K562 (cell line): ENCODE data around the gene VPS26A. TPM values are rescaled to one million over a fixed set of nuclear protein-coding genes. Genes with fewer than 3 reads are reported as not detected.

ENCODE experiments used
- ARID1B ChIP-seq: fragments of 450-650 bp; IDR thresholded peaks from 2 replicates; pipeline ENCODE4 v1.6.1; 2016; ENCODE audit warnings: antibody characterized with exemption, mild to moderate bottlenecking, inconsistent platforms
- CREM ChIP-seq: IDR thresholded peaks from 2 replicates; pipeline ENCODE4 v1.6.1; 2014; ENCODE audit warnings: antibody characterized with exemption, low read depth
- DACH1 ChIP-seq: fragments of 450-650 bp; IDR thresholded peaks from 2 replicates; pipeline ENCODE4 v1.6.1; 2018; ENCODE audit not compliant: partially characterized antibody
- DPF2 ChIP-seq: fragments of 450-650 bp; IDR thresholded peaks from 2 replicates; pipeline ENCODE4 v1.6.1; 2016
- EP400 ChIP-seq: fragments of 450-650 bp; IDR thresholded peaks from 2 replicates; pipeline ENCODE4 v1.6.1; 2017; ENCODE audit warnings: antibody characterized with exemption, mild to moderate bottlenecking, moderate library complexity
- ESRRA ChIP-seq: fragments of 450-650 bp; IDR thresholded peaks from 2 replicates; pipeline ENCODE4 v1.6.1; 2014; ENCODE audit warnings: low read depth, mild to moderate bottlenecking, moderate library complexity, borderline replicate concordance
- JUN ChIP-seq, 2 experiments: sonication (generic) in 1 of 2; formaldehyde crosslinking in 1 of 2; IDR thresholded peaks; 2 replicates each; pipeline versions ENCODE4 v1.6.1 to v1.8.0; 2012 to 2022; ENCODE audit warnings: borderline replicate concordance in 2 of 2, mild to moderate bottlenecking in 2 of 2, improper control_type of control experiment in 1 of 2, low read depth in 1 of 2, low read length in 1 of 2, missing genetic modification reagents in 1 of 2
- JUND ChIP-seq, 2 experiments: IDR thresholded peaks; 2 replicates in 1 of 2; 3 replicates in 1 of 2; pipeline ENCODE4 v1.6.1; 2011; ENCODE audit warnings: borderline replicate concordance in 2 of 2, low read depth in 2 of 2, low read length in 2 of 2, improper control_type of control experiment in 1 of 2, missing biosample characterization in 1 of 2, missing genetic modification characterization in 1 of 2, missing genetic modification reagents in 1 of 2
- MAZ ChIP-seq, 2 experiments: fragments of 450-650 bp in 1 of 2; sonication (generic) in 1 of 2; formaldehyde crosslinking; IDR thresholded peaks in 1 of 2; conservative IDR thresholded peaks in 1 of 2; 2 replicates each; pipeline versions ENCODE4 v1.4.0 to v1.5.0; 2020; ENCODE audit warnings: mild to moderate bottlenecking in 1 of 2, missing genetic modification reagents in 1 of 2
- MTA1 ChIP-seq: fragments of 450-650 bp; IDR thresholded peaks from 2 replicates; pipeline ENCODE4 v1.6.1; 2017; ENCODE audit warnings: borderline replicate concordance
- NRF1 ChIP-seq, 2 experiments: fragments of 450-650 bp; IDR thresholded peaks in 1 of 2; conservative IDR thresholded peaks in 1 of 2; 2 replicates each; pipeline ENCODE4 v1.6.1; 2014; ENCODE audit warnings: mild to moderate bottlenecking in 2 of 2
- SAFB ChIP-seq: fragments of 200-400 bp; formaldehyde crosslinking; IDR thresholded peaks from 2 replicates; pipeline ENCODE4 v1.6.1; 2017; ENCODE audit warnings: low read depth, low read length, borderline replicate concordance
- ZNF175 ChIP-seq: fragments of 200-800 bp; sonication (Bioruptor generic); IDR thresholded peaks from 2 replicates; pipeline ENCODE4 v1.6.1; 2016; ENCODE audit warnings: low read depth, mild to moderate bottlenecking, missing genetic modification characterization, missing compliant biosample characterization
- ZNF197 ChIP-seq: fragments of 200-800 bp; sonication (Bioruptor generic); IDR thresholded peaks from 2 replicates; pipeline ENCODE4 v1.6.1; 2016; ENCODE audit warnings: low read depth, missing genetic modification characterization, missing compliant biosample characterization
- polyA plus RNA-seq, 8 experiments: library from polyadenylated mRNA; depleted of rRNA in 4 of 8; stranded (reverse) in 5 of 8; unstranded in 3 of 8; fragments of >200 nt; fragmentation: Nextera tagmentation in 2 of 8; fragmentation: Illumina TruSeq in 1 of 8; extraction: Ambion mirVana in 2 of 8; extraction: Trizol in 1 of 8; gene quantifications; 2 replicates each; pipeline versions ENCODE4 v1.2.1 to v1.2.3, GENCODE V29; 2011 to 2014; ENCODE audit warnings: inconsistent platforms in 1 of 8, missing spikeins in 1 of 8
- total RNA-seq, 7 experiments: library from RNA; depleted of rRNA in 6 of 7; stranded (reverse); fragments of >200 nt in 6 of 7; fragmentation: Illumina TruSeq in 2 of 7; extraction: Trizol in 2 of 7; gene quantifications; 2 replicates each; pipeline versions ENCODE4 v1.2.1 to v1.2.3, GENCODE V29; 2011 to 2021; ENCODE audit warnings: low replicate concordance in 1 of 7
- TF ChIP-seq, protein P1 (sequence below): fragments of 250-450 bp; sonication (Bioruptor Pico); IDR thresholded peaks from 2 replicates; pipeline ENCODE4 v1.5.0; 2021
- TF ChIP-seq, protein P2 (sequence below): fragments of 200-800 bp; sonication (Bioruptor generic); IDR thresholded peaks from 2 replicates; pipeline ENCODE4 v1.6.1; 2017; ENCODE audit warnings: missing genetic modification characterization, missing compliant biosample characterization
- TF ChIP-seq, protein P3 (sequence below), 2 experiments: fragments of 250-450 bp in 1 of 2; fragments of 450-650 bp in 1 of 2; sonication (Bioruptor Pico) in 1 of 2; IDR thresholded peaks; 2 replicates each; pipeline versions ENCODE4 v1.6.1 to v1.8.0; 2016 to 2021; ENCODE audit warnings: mild to moderate bottlenecking in 2 of 2, moderate library complexity in 2 of 2, missing compliant biosample characterization in 1 of 2, missing genetic modification characterization in 1 of 2
- TF ChIP-seq, protein P4 (sequence below): fragments of 450-650 bp; conservative IDR thresholded peaks from 2 replicates; pipeline ENCODE4 v1.6.1; 2016; ENCODE audit warnings: missing genetic modification characterization, low read depth, mild to moderate bottlenecking, control low read depth, missing compliant biosample characterization

The VPS26A gene
- total and polyA plus RNA-seq, 9 of the 15 experiments (the other 6 are each of a cell fraction or from before 2014, with no cell fraction given), result 47.1 to 137 (median 69.3) TPM

DNA sequence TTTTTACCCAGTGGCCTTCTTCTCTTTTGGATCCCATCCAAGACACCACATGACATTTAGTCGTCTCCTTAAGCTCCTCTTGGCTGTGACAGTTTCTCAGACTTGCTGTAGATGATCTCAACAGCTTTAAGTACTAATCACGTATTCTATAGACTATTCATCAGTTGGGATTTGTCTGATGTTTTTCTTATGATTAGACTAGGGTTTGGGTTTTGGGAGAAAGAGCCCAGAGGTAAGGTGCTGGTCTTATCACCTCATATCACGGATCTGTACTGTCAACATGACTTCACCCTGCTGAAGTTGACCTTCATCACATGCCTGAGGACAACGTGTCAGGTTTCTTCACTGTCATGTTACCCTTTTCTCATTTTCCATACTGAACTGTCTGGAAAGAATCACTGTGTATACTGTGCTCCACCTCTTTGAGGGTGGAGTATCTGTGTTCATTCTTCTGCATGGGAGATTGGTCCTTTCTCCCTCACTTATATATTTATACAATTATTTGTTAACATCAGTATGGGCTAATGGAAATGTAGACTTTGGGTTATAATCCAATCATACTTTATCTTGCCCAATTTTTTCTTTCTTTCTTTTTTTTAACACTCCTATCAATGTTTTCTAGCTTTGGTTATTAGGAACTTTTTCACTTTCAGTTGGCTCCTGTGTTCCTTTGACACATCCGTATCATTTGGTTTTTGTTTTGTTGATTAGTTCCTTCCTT lies 89.8 kb downstream of the VPS26A start (continued):
- TF ChIP-seq ZNF175 (CRISPR knock-in tag), result peak; percentile 95; the same call in 1 of the 2 replicates
- TF ChIP-seq ZNF197, result peak; percentile 69; the same call in 1 of the 2 replicates
- no peak for TF ChIP-seq DACH1
- peak; percentile 83 for TF ChIP-seq DPF2
- TF ChIP-seq, protein P1, sequence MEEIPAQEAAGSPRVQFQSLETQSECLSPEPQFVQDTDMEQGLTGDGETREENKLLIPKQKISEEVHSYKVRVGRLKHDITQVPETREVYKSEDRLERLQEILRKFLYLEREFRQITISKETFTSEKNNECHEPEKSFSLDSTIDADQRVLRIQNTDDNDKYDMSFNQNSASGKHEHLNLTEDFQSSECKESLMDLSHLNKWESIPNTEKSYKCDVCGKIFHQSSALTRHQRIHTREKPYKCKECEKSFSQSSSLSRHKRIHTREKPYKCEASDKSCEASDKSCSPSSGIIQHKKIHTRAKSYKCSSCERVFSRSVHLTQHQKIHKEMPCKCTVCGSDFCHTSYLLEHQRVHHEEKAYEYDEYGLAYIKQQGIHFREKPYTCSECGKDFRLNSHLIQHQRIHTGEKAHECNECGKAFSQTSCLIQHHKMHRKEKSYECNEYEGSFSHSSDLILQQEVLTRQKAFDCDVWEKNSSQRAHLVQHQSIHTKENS (CRISPR knock-in tag), result no peak
- peak; percentile 42; the same call in 1 of the 2 replicates for TF ChIP-seq EP400
- TF ChIP-seq SAFB, result no peak
- TF ChIP-seq, protein P2, sequence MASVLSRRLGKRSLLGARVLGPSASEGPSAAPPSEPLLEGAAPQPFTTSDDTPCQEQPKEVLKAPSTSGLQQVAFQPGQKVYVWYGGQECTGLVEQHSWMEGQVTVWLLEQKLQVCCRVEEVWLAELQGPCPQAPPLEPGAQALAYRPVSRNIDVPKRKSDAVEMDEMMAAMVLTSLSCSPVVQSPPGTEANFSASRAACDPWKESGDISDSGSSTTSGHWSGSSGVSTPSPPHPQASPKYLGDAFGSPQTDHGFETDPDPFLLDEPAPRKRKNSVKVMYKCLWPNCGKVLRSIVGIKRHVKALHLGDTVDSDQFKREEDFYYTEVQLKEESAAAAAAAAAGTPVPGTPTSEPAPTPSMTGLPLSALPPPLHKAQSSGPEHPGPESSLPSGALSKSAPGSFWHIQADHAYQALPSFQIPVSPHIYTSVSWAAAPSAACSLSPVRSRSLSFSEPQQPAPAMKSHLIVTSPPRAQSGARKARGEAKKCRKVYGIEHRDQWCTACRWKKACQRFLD, result no peak
- peak; percentile 84 for TF ChIP-seq JUN (IDR thresholded peaks at IDR 0.05; ENCODE audit: borderline replicate concordance, low read depth, low read length)
- no peak for TF ChIP-seq JUN (CRISPR knock-in tag; IDR thresholded peaks at IDR 0.05; ENCODE audit: borderline replicate concordance)
- TF ChIP-seq NRF1 (conservative IDR thresholded peaks at IDR 0.05 in 1 of 2, IDR thresholded peaks at IDR 0.05 in 1 of 2), result 0 out of 4 replicates have a peak, but pooled peaks of 1 of the 2 experiments have one; percentile 34
- TF ChIP-seq, protein P3, sequence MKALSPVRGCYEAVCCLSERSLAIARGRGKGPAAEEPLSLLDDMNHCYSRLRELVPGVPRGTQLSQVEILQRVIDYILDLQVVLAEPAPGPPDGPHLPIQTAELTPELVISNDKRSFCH (CRISPR knock-in tag; IDR thresholded peaks at IDR 0.05), result no peak
- TF ChIP-seq, protein P3 (tag; IDR thresholded peaks at IDR 0.05), result peak; percentile 52; the same call in 1 of the 2 replicates
- 0 out of 2 replicates have a peak, but pooled peaks have one; percentile 33 for TF ChIP-seq CREM
- peak; percentile 77; the same call in 1 of the 2 replicates for TF ChIP-seq MTA1
- peak; percentile 75 for TF ChIP-seq ARID1B
- TF ChIP-seq, protein P4, sequence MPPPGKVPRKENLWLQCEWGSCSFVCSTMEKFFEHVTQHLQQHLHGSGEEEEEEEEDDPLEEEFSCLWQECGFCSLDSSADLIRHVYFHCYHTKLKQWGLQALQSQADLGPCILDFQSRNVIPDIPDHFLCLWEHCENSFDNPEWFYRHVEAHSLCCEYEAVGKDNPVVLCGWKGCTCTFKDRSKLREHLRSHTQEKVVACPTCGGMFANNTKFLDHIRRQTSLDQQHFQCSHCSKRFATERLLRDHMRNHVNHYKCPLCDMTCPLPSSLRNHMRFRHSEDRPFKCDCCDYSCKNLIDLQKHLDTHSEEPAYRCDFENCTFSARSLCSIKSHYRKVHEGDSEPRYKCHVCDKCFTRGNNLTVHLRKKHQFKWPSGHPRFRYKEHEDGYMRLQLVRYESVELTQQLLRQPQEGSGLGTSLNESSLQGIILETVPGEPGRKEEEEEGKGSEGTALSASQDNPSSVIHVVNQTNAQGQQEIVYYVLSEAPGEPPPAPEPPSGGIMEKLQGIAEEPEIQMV, result peak; percentile 6; the same call in 1 of the 2 replicates
- peak; percentile 99 for TF ChIP-seq ESRRA
- peak; percentile 79; the same call in 1 of the 2 replicates for TF ChIP-seq JUND (IDR thresholded peaks at IDR 0.05; ENCODE audit: borderline replicate concordance, low read depth, low read length)
- TF ChIP-seq JUND (tag; IDR thresholded peaks at IDR 0.05; ENCODE audit: borderline replicate concordance, low read depth, low read length), result peak; percentile 84; the same call in 2 of the 3 replicates
- TF ChIP-seq MAZ (CRISPR knock-in tag; conservative IDR thresholded peaks at IDR 0.05 in 1 of 2, IDR thresholded peaks at IDR 0.05 in 1 of 2), result 0 out of 4 replicates have a peak, but pooled peaks of 1 of the 2 experiments have one; percentile 10
